Activated naive CD8-positive, alpha-beta T cell (primary cell): ENCODE measurements around the gene EPHB2.

ENCODE experiments used
- H3K27ac Mint-ChIP-seq: one replicate; pipeline ENCODE4 v1.8.0; 2021; ENCODE audit warnings: mixed read lengths
- H3K27me3 Mint-ChIP-seq: one replicate; pipeline ENCODE4 v1.8.0; 2021; ENCODE audit warnings: mixed read lengths
- H3K36me3 Mint-ChIP-seq: one replicate; pipeline ENCODE4 v1.8.0; 2021; ENCODE audit warnings: mixed read lengths
- H3K4me1 Mint-ChIP-seq: one replicate; pipeline ENCODE4 v1.8.0; 2021; ENCODE audit warnings: low read depth, mixed read lengths
- H3K4me3 Mint-ChIP-seq: one replicate; pipeline ENCODE4 v1.8.0; 2021; ENCODE audit warnings: mild to moderate bottlenecking, mixed read lengths
- H3K9me3 Mint-ChIP-seq: one replicate; pipeline ENCODE4 v1.8.0; 2021; ENCODE audit warnings: low read depth, mixed read lengths

EPHB2 gene

GRCh38 chr1:22814176-22815042 is 103.8 kb downstream of the EPHB2 start:
- H3K4me3 Mint-ChIP-seq = no peak overlapping the region
- H3K9me3 Mint-ChIP-seq = no peaks in the 10 kb centered on the region
- no peaks in the 10 kb centered on the region for H3K36me3 Mint-ChIP-seq
- H3K27me3 Mint-ChIP-seq = no peaks in the 10 kb centered on the region
- H3K27ac Mint-ChIP-seq = no peak overlapping the region
- H3K4me1 Mint-ChIP-seq = no peaks in the 10 kb centered on the region

DNA sequence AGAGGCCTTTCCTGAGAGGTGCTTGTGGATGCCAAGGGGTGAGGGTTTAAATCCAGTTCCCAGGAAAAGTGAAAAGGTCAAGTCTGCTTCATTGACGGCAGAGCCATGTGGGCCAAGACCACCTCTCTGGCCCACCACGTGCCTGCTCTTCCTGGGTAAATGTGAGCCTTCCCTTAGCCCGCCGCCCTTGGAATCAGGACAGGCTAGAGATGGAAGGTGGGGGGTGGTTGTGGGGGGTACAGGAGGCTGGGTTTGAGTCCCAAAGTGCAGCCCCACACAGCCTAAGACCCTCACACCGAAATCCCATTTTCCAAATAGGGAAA is 104.4 kb downstream of the EPHB2 start:
- H3K36me3 Mint-ChIP-seq = no peaks in the 10 kb centered on the region

DNA sequence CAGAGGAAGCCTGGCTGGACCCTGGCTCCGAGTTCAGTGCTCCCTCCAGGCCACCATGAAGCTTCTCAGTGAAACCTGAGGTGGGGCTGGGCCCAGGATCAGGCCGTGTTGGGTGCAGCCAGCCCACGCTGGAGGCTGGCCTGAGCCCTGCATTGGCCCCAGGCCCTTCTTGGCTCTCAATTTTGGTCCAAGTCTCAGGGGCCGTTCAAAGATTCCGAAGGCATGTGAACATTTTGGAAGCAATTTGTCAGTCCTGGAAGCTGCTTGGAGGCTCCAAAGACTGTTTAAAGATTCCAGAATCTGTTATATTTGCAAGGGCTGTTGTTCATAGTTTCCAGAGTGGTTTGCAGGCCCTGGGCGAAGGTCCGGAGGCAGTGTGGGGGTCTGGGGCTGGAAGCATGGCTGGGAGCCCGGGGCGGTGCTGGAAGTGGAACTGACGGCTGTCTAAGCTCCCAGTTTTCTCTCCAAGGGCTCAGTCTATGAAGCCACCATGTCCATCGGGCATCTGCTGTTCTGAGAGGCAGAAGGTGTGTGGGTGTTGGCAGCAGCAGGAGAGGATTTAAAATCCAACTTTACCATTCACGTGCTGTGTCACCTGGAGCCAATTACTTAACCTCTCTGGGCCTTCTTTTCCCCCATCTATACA is 104.9 kb downstream of the EPHB2 start:
- Mint-ChIP-seq H3K36me3 (no peaks in the 10 kb centered on the region), H3K27ac (no peak overlapping the region), H3K27me3 (no peaks in the 10 kb centered on the region), H3K4me3 (no peak overlapping the region), H3K9me3 (no peaks in the 10 kb centered on the region), H3K4me1 (no peaks in the 10 kb centered on the region)

More for the DNA sequence above, 104.4 kb downstream of the EPHB2 start:
- no peaks in the 10 kb centered on the region for H3K9me3 Mint-ChIP-seq
- no peaks in the 10 kb centered on the region for H3K27me3 Mint-ChIP-seq
- no peak overlapping the region for H3K4me3 Mint-ChIP-seq
- H3K4me1 Mint-ChIP-seq = no peaks in the 10 kb centered on the region
- no peak overlapping the region for H3K27ac Mint-ChIP-seq

DNA sequence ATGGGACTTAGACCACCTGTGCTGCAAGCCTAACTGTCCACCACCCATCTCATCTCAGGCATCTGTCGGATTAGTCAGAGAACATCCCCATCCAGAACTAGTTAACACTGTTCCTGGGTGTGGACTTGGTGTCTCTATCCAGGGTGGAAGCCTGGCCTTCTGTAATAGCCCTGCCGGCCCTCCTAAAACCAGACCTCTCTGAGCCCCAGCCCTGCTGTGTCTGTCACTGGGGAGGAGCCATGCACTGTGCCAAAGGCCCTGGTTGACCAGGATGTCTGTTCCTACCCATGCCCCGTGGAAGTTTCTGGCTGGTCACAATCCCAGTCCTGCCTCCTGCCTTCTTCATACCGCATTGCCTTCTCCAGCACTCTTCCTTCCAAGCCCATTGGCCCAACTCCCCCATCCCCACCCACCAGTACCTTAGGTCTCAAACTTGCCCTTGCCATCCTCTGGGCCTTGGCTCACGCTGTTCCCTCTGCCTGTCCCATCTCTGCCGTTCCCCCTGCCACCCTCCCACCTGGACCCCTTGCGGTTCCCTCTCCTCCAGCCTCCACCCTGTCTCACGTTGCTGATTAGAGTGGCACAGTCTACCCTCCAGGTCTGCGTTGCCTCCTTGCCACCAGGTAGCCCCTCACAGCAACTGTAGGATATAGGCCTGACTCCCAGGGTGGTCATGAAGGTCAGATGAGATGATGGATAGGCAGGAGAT is 105.6 kb downstream of the EPHB2 start:
- no peaks in the 10 kb centered on the region for H3K4me1 Mint-ChIP-seq
- H3K36me3 Mint-ChIP-seq = no peaks in the 10 kb centered on the region
- no peaks in the 10 kb centered on the region for H3K27me3 Mint-ChIP-seq
- H3K27ac Mint-ChIP-seq = no peak overlapping the region
- no peak overlapping the region for H3K4me3 Mint-ChIP-seq
- no peaks in the 10 kb centered on the region for H3K9me3 Mint-ChIP-seq

- H3K9me3 Mint-ChIP-seq = no peaks in the 10 kb centered on the region
- H3K27me3 Mint-ChIP-seq = no peaks in the 10 kb centered on the region
- no peak overlapping the region for H3K27ac Mint-ChIP-seq
- H3K36me3 Mint-ChIP-seq = no peaks in the 10 kb centered on the region
- no peaks in the 10 kb centered on the region for H3K4me1 Mint-ChIP-seq
- H3K4me3 Mint-ChIP-seq = no peak overlapping the region
Measured at GRCh38 chr1:22816803-22817202, 106.2 kb downstream of the EPHB2 start.

DNA sequence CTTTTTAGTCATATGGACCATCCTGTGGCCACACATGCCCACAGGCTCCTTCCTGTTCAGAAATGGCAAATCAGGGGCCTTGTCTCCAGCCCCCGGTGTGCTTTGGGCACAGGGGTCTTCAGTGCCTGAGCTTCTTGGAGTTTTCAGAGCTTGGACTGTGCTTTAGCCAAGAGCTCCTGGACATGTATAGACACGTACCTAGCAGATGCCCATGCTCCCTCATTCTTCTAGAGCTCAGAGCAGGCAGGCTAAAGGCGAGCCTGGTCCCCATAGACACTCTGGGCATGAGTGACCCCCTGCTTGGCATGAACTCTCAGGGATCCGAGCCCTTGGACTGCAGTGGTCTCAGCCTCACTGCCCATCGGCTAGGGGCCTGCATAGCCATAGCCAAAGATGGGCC is 106.8 kb downstream of the EPHB2 start:
- Mint-ChIP-seq H3K27me3 (no peaks in the 10 kb centered on the region), H3K27ac (no peak overlapping the region), H3K9me3 (no peaks in the 10 kb centered on the region), H3K4me3 (no peak overlapping the region), H3K4me1 (no peaks in the 10 kb centered on the region), H3K36me3 (no peaks in the 10 kb centered on the region)

DNA sequence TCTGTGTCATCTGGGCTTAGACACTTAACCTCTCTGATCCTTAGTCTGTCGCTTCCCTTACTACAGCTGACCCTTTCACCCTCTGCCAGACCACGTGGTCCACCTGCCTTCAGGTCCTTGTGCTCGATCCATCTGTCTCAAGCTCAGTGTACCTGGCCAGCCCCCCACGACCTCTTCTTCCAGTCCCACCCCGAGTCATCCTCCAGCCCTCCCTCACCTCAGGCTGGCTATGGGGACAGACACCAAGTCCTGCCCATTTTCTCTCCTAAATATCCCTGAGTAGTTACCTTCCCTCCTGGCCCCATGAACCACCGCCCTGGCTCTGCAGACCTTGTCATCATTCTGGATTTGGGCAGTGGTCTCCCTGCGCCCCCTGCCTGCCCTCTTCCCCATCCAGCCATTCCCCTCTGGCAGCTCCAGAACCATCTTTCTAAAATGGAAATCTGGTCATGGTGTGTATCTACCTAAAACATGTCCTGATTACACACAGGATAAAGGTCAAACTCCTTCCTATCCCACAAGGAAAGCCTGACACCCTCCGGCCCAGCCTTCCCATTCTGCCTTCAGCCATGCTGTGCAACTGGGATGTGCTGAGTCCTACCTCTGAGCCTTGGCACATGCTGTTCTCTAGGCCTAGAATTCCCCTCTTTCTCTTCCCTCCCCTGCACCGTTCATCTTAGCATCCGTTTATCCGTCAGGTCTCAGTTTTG is 107.6 kb downstream of the EPHB2 start:
- Mint-ChIP-seq H3K36me3 (no peaks in the 10 kb centered on the region), H3K9me3 (no peaks in the 10 kb centered on the region), H3K27ac (no peak overlapping the region), H3K27me3 (no peaks in the 10 kb centered on the region), H3K4me3 (no peak overlapping the region), H3K4me1 (no peaks in the 10 kb centered on the region)

- H3K4me1 Mint-ChIP-seq = no peaks in the 10 kb centered on the region
- H3K27ac Mint-ChIP-seq = no peak overlapping the region
- no peaks in the 10 kb centered on the region for H3K36me3 Mint-ChIP-seq
- H3K4me3 Mint-ChIP-seq = no peak overlapping the region
- no peaks in the 10 kb centered on the region for H3K27me3 Mint-ChIP-seq
- no peaks in the 10 kb centered on the region for H3K9me3 Mint-ChIP-seq
Measured at GRCh38 chr1:22819361-22819760, 108.7 kb downstream of the EPHB2 start.

DNA sequence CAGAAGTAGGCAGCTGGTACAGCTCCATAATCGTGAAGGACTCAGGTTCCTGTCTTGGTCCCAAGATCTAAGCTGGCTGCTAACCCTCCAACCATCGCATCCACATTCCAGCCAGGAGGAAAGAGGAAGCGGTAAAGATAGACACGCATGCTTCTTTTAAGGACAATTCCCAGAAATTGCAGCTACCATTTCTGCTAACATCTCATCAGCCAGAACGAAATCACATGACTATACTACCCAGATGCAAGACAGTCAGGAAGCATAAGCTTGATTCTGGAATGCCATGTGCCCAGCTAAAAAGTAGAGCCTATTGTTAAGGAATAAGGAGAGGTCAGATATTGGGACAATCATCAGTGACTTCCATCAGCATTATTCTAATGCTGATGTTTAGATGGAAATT is 110.4 kb downstream of the EPHB2 start:
- Mint-ChIP-seq H3K27ac (no peak overlapping the region), H3K27me3 (peaks cover 2% of the 10 kb centered on the region), H3K36me3 (no peaks in the 10 kb centered on the region), H3K4me3 (no peak overlapping the region), H3K9me3 (no peaks in the 10 kb centered on the region), H3K4me1 (no peaks in the 10 kb centered on the region)

DNA sequence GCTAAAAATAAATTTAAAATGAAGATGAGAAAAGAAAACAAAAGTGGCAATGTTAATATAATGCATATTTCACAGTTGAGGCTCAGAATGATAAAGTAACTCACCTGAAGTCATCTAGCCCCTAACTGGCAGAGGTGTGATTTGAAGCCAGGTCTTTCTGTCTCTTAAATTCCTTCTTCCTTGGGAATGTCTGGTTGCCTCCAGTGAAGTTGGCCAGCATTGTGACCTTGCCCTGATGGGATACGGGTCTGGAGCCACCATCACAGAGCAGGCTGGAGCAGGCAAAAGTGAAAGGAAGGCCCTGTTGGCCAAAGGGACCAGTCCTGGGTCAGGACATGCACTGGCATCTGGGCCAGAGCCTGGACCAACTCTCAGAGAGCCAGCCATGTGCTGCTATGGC is 111.7 kb downstream of the EPHB2 start:
- no peak overlapping the region for H3K4me3 Mint-ChIP-seq

GRCh38 chr1:22824466-22824865 is 113.8 kb downstream of the EPHB2 start:
- Mint-ChIP-seq H3K4me1 (no peaks in the 10 kb centered on the region), H3K36me3 (no peaks in the 10 kb centered on the region), H3K27me3 (peaks cover 2% of the 10 kb centered on the region), H3K9me3 (no peaks in the 10 kb centered on the region), H3K27ac (no peak overlapping the region), H3K4me3 (no peak overlapping the region)

More for the DNA sequence above, 111.7 kb downstream of the EPHB2 start:
- peaks cover 2% of the 10 kb centered on the region for H3K27me3 Mint-ChIP-seq
- H3K36me3 Mint-ChIP-seq = no peaks in the 10 kb centered on the region
- no peak overlapping the region for H3K27ac Mint-ChIP-seq
- no peaks in the 10 kb centered on the region for H3K9me3 Mint-ChIP-seq
- H3K4me1 Mint-ChIP-seq = no peaks in the 10 kb centered on the region

DNA sequence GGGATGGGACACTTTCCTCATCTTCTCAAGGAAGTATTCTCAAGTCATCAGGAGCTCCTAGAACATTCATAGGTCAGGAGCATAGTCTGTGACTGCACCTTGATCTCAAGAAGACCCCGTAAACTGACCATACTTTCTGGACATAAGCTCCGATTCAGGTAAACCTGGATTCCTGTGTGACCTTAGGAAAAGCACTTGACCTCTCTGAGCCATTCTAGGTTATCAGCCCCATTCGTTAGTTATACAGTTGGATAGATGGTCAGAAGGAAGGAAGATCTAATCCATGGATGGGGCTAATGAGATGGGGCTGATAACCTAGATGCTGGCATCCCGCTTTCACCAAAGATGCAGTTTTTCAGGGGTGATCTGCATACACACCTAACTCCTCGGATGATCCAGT is 114.3 kb downstream of the EPHB2 start:
- peaks cover 2% of the 10 kb centered on the region for H3K27me3 Mint-ChIP-seq
- no peaks in the 10 kb centered on the region for H3K9me3 Mint-ChIP-seq
- H3K4me3 Mint-ChIP-seq = no peak overlapping the region
- H3K27ac Mint-ChIP-seq = no peak overlapping the region
- H3K4me1 Mint-ChIP-seq = no peaks in the 10 kb centered on the region
- no peaks in the 10 kb centered on the region for H3K36me3 Mint-ChIP-seq

GRCh38 chr1:22825486-22826189 is 115.0 kb downstream of the EPHB2 start:
- Mint-ChIP-seq H3K9me3 (no peaks in the 10 kb centered on the region), H3K4me3 (no peak overlapping the region), H3K4me1 (no peaks in the 10 kb centered on the region), H3K36me3 (no peaks in the 10 kb centered on the region), H3K27me3 (peaks cover 2% of the 10 kb centered on the region), H3K27ac (no peak overlapping the region)
